ENCODE data around the gene RBM28.

RBM28 gene

GRCh38 chr7:128373606-128374005 lies 29.9 kb upstream of the RBM28 start:
- in situ Hi-C loops (cut with MboI; ENCODE audit: low sequenced_read_pairs, unreplicated experiment) = no loop called here
- DNase-seq (ENCODE audit: low spot score) = no peak
- TF ChIP-seq CTCF (IDR thresholded peaks at IDR 0.05; ENCODE audit: borderline replicate concordance, control extremely low read depth, extremely low read depth, insufficient read depth, missing control alignments) = no peak

- no peak for DNase-seq (ENCODE audit: low spot score)
- TF ChIP-seq CTCF (IDR thresholded peaks at IDR 0.05; ENCODE audit: borderline replicate concordance, control extremely low read depth, extremely low read depth, insufficient read depth, missing control alignments) = no peak
- in situ Hi-C loops (cut with MboI; ENCODE audit: low sequenced_read_pairs, unreplicated experiment) = no loop called here
Measured at GRCh38 chr7:128370491-128370890, 26.8 kb upstream of the RBM28 start.

- no peak for DNase-seq (ENCODE audit: low spot score)
- in situ Hi-C loops (cut with MboI; ENCODE audit: low sequenced_read_pairs, unreplicated experiment) = no loop called here
- TF ChIP-seq CTCF (IDR thresholded peaks at IDR 0.05; ENCODE audit: borderline replicate concordance, control extremely low read depth, extremely low read depth, insufficient read depth, missing control alignments) = no peak
Measured at GRCh38 chr7:128366986-128367385, 23.3 kb upstream of the RBM28 start.

GRCh38 chr7:128366300-128366699 lies 22.6 kb upstream of the RBM28 start:
- no peak for DNase-seq (ENCODE audit: low spot score)
- in situ Hi-C loops (cut with MboI; ENCODE audit: low sequenced_read_pairs, unreplicated experiment) = no loop called here
- no peak for TF ChIP-seq CTCF (IDR thresholded peaks at IDR 0.05; ENCODE audit: borderline replicate concordance, control extremely low read depth, extremely low read depth, insufficient read depth, missing control alignments)

GRCh38 chr7:128365432-128365831 lies 21.7 kb upstream of the RBM28 start:
- no peak for TF ChIP-seq CTCF (IDR thresholded peaks at IDR 0.05; ENCODE audit: borderline replicate concordance, control extremely low read depth, extremely low read depth, insufficient read depth, missing control alignments)
- no peak for DNase-seq (ENCODE audit: low spot score)
- in situ Hi-C loops (cut with MboI; ENCODE audit: low sequenced_read_pairs, unreplicated experiment) = no loop called here

GRCh38 chr7:128364166-128364870 lies 20.6 kb upstream of the RBM28 start:
- TF ChIP-seq CTCF (IDR thresholded peaks at IDR 0.05; ENCODE audit: borderline replicate concordance, control extremely low read depth, extremely low read depth, insufficient read depth, missing control alignments) = no peak
- in situ Hi-C loops (cut with MboI; ENCODE audit: low sequenced_read_pairs, unreplicated experiment) = no loop called here
- no peak for DNase-seq (ENCODE audit: low spot score)

Data from GM13976 (cell line).